Retina (tissue), 1 donor: ENCODE measurements around the gene PTPRN2.

Experiments used
- DNase-seq: peaks from one replicate; pipeline ENCODE4 v3.0.0-alpha.2; 2016

The PTPRN2 gene

DNA sequence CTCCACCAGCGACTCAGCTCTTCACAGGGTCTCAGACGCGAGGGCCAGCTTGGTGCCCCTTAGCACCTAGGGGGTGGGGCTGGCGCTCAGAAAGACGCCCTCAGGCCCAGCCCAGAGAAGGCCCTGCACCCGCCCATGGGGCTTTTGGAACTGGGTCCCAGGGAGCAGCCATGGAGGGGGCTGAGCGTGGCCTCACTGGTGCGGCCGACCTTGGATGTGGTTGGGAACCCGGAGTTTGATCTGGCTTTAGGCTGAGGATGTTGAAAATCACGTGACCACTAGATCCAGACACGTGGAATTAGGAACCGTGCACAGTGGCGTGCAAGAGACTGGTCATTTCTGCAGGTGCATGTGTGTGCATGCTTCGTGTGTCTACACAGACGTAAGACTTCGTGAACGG is 1065.4 kb downstream of the PTPRN2 start:
- no peak for DNase-seq

DNA sequence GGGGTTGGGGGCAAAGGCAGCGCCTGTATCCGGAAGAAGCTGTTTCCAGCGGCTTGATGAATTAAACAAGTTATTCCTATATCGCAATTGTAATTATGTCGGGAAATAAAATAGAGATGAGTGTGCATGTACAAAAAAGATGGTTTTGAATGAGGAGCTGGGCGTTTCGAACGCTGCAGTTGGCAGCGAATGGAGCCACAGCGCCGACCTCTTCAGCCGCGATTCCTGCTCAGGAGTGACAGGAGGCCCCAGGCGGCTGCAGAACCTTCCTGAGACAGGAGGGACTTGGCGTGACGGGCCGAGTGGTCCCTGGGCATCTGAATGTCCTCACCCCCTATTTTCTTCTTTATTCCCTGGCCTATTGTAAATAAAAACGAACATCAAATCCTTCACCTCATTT is 1065.9 kb downstream of the PTPRN2 start:
- no peak for DNase-seq

DNA sequence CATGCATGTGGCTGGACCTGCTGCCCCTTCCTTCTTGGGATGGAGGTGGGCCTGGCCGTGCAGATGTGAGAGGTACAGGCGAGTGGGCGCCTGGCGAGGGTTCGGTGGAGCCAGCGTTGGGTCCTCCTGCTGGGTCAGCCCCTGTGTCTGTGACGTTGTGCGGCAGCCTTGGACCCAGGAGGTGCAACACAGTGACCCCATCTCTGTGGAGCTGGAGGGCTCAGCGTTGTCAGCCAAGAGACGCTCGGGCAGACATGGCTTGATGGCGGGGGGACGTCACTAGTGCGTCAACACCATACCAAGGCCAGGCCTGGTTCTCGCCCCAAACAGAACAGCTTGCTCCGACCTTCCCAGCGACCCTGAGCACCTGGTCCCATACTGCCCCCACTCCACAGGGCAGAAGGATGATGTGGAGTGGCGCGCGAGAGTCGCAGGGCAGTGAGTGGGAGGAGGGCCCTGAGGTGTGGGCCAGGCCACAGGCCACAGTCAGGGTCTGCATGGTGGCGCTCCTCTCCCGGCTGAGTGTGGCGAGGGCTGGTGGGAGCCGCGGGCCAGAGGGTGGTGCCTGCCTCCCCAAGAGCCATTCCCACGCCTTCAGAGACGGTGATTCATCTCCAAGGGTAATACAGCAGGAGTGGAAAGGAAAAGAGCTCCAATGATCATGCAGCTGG is 1066.4 kb downstream of the PTPRN2 start:
- no peak for DNase-seq

DNA sequence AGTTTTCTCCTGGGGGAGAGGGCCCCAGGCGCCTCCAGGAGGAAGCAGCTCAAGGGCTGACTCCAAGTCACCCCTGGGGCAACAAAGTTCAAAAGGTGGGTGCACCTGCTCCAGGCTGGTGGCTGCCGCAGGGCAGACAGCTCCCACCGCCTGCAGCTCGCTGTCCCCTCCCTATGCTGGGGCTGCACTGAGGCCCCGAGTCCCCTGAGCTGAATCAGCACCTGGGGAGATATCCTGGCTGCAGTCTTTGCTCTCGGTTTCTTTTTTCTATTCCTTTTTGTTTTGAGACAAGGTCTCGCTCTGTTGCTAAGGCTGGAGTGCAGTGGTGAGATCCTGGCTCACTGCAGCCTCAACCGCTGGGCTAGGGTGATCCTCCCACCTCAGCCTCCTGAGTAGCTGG is 1067.4 kb downstream of the PTPRN2 start:
- no peak for DNase-seq

DNA sequence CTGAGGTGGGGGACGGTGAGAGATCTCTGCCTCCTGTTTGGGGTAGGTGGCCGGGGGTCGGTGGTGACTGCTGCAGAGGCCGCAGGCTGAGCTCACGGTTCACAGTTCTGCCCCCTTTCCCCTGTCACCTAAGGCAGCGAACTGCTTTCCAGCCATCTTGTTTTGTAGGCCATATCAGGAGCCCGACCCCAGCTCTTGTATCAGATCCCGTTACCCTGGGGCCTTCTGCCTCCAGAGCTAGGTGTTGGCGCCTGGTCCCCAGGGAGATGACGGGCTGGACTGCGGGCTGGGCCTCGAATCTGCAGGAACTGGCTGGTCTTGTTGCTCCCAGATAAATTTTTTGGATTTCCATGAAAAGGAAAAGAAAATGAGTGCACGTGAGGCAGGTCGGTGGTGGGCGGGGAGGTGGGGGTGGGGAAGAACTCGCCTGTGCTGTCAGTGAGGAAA is 1067.8 kb downstream of the PTPRN2 start:
- no peak for DNase-seq

DNA sequence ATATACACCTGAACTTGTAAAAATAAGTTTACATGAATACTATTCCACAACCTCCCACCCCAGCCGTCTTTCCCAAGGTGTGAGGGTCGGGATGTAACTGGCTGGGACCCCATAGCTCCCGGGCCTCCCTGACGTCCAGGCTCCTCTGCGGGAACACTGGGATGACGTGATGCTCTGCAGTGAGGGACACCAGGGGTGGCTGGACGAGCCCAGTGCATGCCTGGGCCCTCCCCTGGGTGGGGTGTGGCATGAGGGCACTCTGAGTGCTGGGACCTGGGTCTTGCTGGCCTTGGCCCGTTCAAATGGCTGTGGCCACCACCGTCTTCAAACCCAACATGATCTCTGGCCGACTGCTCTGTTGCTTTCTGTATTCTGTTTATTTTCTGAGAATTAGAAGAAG is 1068.4 kb downstream of the PTPRN2 start:
- DNase-seq = no peak

DNA sequence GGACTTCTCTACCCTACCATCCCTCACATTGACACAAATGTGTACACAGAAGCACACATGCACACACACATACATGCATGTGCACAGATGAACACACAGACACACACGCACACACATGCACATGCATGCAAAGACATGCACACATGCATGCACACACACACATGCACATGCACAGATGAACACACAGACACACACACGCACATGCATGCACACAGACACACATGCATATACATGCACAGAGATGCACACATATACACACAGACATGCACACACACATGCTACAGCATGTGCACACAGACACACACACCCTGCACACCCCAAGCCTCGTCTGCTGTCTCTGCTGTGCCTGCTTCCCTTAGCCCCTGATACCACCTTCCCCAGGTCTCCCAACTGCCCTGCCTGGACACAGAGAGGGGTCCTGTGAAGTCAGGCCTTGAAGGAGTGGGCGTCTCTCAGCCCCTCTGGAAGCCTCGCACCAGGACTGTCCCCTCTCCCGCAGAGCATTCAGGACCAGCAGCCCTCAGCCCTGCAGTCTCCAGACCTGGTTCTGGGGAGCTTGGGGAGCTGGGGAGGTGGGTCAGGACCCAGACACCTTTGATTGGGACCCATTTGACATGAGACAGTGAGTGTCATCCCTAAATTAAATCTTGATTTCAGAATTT is 1069.0 kb downstream of the PTPRN2 start:
- no peak for DNase-seq

DNA sequence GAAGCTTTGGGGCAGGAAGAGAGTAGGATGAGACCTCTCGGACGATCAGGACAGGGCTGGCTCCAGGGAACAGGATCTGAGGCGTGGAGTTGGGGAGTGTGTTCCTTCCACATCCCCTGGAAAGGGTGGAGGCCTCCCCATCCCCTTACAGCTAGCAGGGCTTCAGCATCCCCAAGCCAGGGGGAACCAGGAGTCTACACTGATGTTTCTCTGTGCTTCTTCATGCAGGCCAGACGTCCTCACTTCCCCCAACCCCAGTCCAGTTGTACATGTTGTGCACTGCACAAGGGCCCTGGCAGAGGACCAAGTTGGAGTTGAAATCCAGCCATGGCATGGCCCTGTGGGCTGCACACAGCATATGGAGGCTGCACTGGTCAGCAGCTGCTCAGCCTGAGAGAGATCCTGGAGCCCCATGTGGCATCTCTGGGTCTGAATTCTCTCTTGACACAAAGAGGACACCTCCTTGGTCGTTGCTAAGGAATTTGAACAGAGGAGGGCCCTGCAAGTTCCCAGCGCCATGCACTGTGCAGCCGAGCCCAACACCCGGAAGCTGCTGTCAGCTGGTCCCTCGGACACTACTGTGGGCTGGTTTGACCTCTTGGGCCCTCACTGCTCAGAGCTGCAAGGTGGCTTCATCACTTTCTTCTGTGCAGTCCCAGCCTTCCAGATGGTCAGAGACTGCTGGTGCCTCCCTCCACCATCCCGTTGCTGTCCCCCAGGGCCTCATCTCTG is 1069.7 kb downstream of the PTPRN2 start:
- DNase-seq = no peak

DNA sequence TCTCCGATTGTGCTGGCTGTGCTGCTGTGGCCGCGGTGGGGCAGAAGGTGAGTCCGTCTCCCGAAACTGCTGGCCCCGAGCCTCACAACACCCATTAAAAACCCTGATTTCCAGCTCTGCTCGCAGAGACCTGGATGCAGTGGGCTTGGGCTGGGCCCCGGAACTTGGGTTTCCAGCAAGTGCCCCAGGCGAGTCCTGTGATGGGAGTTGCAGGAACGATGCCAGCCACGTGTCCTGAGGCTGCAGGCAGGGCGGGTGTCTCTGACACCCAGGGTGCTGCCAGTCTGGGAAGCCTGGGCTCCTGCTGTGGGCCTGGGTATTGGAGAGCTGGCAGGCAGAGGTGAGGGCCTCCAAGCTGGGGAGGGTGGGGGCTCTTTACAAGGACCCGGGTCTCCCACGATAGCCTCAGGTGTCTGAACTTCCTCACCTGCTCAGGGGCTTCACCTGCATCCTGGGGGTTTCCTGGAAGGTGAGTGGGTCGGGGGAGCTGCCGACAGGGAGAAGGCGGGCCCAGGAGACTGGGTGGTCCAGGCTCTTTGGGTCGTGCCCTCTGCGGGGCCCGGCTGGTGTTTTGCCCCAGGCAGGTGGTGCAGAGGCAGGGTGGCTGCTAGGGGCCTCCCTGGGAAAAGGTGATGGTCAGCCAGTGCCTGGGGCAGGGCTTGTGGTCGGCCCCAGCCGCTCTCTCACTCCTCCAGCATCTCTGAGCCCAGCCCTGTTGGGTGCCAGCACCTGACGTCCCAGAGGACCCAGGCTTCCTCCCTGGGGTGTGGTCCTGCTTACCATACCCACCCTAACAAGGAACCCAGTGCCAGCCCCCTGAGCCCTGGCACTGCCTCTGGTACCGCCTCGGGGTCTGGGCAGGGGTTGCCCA is 1070.5 kb downstream of the PTPRN2 start:
- DNase-seq = no peak

DNA sequence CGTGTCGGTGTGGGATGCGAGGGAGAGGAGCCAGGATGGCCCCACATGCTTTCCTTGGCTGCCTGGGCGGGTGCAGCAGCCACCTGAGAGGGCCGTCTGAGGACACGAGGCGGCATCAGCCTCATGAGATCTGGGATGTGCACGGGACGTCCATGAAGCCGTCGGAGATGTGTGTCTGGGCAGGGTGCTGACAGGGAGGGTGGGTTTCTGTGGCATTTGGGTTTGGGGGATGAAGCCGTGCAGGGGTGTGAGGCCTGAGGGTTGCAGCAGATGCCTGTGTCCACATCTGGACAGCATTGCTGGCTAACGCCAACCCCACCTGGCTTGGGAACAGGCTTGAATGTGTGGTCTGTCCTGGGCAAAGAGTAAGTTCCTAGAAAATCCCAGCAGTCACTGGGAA is 1071.3 kb downstream of the PTPRN2 start:
- DNase-seq = no peak

DNA sequence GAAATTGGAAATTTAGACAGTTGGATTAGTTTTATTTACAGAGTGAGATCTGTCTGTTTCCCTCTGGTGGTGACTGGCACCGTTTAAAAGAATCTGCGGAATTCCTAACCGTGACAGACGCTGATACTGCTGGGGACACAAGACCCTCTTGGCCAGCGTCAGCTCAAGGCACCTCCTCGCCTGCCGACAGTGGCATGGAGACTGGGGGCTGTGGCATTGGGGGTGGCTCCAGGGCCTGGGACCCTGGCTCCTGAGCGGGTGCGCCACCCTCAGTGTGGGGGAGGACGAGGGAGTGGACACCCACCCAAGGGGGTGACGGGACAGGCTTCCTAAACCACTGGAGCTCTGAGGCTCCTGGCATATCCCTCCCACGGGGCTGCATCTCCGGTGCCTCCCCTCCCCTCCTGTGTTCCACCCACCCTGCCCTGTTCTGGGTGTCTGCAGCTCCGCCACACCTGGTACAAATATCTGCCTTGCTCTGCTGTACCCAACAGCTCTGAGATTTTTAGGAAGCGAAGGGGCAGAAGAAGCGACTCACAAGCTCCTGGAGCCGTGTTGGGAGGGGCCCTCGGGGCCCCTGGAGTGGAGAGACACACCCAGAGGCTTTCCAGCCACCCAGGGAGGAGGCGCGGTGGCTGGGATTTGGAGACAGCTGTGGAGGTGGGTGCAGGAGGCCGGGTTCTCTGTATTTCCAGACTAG is 1072.1 kb downstream of the PTPRN2 start:
- no peak for DNase-seq

DNA sequence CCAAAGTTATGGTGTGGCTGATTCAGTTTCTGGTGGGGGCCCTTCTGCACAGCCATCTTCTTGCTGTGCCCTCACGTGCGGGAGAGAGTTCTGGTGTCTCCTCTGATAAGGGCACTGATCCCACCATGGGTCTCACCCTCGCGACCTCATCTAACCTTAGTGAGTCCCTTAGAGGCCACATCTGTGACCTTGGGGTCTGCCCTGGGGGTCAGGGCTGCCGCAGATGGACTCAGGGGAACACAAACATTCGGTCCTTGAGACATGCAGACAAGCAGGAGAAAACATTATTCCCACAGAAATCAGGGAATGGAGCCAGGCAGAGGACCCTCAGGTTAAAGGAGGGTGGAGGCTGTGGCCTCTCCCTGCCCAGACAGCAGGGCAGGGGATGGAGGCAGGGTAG is 1072.9 kb downstream of the PTPRN2 start:
- no peak for DNase-seq

DNA sequence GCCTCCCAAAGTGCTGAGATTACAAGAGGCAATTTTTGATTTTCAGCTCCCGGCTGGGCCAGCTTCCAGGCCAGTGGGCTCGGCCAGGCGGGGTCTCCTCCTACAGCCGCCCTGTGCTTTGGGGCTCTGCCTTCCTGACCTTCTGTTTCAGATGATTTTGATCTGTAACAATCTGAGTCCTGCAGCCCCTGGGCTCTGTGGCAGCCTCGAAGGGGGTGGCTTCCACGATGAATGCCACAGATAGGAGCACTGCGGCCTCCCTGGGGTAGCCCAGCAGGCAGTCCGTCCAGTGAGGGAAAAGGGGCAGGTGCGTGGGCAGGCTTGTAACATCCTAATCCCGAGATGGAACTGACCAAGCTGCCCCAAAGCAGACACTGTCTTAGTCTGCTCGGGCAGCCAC is 1073.3 kb downstream of the PTPRN2 start:
- no peak for DNase-seq

DNA sequence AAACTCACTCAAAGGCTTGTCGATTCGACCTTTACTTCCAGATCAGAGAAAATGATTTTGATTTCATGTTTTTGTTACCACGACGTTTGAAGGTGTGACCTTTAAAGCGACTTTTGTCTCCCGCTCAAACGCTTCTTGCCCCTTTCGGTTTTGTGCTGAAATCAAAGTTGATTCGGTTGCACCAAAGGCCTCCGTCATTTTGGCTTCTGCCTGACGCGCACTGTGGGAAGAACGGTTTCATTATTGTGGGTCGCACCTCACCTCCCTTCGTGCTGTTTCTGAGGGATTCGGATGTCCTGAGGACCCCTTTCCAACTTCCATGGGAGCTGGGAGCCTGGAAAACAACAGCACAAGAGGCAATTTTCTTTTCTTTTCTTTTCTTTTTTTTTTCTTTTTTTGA is 1073.9 kb downstream of the PTPRN2 start:
- no peak for DNase-seq

DNA sequence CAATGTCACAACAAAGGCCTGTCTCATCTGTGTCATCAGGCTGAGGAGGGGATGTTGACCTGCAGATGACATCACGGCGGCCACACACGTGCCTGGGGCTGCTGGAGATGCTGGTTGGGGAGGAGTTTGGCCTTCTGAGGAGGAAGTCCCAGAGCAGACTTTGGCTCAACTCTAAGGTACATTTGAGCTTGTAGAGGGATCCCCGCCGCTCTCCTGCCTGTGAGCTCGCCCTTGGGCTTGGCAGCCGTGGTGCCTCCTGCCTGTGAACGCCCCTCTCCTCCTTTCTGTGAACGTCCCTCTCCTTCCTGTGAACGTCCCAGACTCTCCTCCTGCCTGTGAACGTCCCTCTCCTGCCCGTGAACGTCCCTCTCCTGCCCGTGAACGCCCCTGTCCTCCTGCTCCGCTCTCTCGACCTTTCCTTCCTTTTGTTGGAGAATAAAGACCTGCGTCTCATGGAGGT is 1074.4 kb downstream of the PTPRN2 start:
- DNase-seq = no peak

DNA sequence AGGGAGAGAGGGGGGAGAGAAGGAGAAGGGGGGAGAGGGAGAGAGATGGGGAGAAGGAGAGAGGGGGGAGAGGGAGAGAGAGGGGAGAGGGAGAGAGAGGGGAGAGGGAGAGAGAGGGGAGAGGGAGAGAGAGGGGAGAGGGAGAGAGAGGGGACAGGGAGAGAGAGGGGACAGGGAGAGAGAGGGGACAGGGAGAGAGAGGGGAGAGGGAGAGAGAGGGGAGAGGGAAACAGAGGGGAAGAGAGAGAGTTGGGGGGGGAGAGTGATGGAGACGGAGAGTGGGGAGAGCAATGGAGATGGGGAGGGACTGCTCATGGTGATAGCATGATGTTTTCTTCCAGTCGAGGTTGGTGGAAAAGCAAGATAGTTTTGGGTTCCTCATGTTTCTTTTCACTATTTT is 1078.4 kb downstream of the PTPRN2 start:
- DNase-seq = no peak

DNA sequence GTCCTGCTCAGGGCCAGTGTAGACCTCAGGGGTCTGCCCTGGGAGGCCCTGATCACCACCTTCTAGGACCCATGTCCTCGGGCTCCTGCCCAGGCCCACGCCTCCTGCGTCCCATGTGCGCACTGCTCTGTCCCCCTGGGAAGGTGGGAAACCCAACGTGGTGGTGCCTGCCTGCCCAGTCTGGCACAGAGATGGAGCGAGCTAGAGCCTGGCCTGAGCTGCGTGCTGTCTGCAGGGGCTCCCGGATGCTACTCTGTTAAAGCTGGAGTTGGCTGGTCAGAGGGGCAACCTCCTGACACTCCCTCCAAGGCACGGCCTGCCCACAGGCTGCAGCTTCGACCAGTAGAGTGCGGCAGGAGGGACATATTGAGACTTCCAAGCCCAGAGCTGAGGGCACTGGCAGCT is 1079.1 kb downstream of the PTPRN2 start:
- DNase-seq = no peak

DNA sequence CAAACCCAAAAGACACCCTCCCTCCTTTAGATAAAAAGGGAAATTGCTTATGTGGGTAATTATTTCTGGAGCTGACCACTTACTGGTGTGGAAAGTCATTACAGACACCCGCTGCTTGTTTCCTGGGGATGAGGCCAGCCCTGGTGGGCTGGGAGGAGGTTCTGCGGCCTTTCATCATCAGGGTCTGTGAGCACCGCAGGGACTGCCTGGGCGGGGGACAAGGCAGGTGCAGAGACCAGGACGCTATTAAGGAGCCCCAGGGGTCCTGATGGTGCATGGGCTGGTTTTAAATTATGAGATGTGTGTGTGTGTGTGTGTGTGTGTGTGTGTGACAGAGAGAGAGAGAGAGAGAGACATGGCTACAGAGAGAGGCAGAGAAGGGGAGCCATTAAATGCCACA is 1079.6 kb downstream of the PTPRN2 start:
- DNase-seq = peak; percentile 58

DNA sequence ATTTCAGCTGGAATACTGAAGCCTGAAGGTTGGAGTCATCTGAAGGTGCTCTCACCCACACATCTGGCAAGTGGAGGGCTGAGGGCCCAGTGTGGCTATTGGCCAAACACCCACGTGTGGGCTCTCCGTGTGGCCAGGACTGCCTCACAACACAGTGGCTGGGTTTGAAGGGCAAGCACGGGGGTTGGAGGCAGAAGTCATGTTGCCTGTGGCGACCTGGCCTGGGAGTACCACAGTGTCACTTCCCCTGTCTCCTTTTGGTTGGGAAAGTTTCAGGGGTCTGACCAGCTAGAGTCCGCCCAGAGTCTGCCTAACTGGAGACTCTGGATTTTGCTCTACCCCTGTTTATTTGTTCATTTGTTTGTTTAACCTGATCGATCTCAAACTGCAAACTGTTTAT is 1081.4 kb downstream of the PTPRN2 start:
- DNase-seq = no peak

DNA sequence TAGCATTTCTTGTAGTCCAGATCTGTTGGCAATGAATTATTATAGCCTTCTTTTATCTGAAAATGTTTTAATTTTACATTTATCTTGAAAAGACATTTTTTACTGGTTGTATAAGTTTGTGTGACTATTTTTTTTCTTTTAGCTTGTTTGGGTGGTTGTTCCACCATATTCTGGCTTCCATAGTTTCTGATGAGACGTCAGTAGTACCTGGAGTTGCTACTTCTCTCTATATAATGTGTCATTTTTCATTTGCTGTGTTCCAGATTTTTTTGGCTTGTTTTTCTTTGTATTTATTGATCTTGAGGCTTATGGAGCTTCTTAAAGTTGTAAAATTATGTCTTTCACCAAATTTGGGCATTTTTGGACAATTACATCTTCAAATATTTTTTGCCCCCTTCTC is 1082.0 kb downstream of the PTPRN2 start:
- no peak for DNase-seq

DNA sequence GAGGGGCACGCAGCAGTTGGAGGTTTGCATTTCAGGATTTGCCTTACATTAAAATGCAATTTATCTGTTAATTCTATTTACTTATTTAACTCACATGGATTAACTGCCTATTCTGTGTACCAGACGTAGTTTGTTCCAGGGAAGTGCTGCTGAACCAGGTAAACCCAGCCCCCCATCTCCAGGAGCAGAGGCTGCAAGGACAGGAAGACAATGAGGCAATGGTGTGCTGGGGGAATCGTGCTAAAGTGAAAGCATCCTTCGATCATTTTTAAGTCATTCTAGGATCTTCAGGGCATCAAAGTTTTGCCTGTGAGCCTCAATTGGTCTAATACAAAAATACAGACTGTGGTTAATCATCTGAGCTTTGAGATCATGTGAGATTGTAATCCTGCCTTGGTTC is 1084.4 kb downstream of the PTPRN2 start:
- no peak for DNase-seq

DNA sequence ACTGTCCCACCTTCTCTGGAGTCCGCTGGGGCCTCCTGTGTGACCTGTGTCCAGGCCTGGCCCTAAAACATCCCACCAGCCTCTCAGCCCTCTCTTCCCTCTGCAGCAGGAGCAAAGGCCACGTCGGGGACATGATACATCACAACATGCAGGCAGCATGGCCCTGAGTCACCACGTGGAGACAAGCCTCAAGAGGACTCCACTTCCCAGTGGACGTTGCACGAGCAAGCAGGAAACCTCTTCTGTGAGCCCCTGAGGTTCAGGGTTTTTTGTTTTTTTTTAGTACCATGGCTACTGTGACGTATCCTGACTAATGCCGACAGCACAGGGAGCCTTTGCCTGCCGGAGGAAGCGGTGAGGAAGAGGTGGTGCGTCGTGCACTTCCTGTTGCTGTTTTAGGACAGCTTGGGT is 1084.9 kb downstream of the PTPRN2 start:
- no peak for DNase-seq
